Measurements from ENCODE around the gene NEK6.

The NEK6 gene

DNA sequence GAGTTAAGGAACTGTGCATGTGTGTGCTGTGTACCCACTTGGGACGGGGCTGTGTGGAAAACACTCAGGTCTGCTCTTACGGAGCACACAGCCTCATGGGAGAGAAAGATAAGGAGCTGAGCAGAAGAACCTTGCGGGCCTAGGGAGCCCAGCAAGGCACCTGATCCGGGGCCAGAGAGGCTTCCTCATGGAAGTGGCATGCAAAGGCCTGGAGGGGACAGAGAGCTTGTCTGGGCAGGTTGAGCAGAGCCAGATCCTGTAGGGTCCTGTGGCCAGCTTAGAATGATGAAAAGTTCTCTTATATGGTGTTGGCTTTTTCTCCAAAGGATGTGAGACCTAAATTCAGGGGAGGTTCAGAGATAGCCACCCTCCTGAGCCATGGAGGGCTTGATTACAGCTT lies 45.2 kb downstream of the NEK6 start:
- H3K27me3 ChIP-seq (ENCODE audit: control insufficient read depth, low read length), result no peaks in the 10 kb centered on the region
- H3K79me2 ChIP-seq (ENCODE audit: control insufficient read depth, low read length), result no peaks in the 10 kb centered on the region

DNA sequence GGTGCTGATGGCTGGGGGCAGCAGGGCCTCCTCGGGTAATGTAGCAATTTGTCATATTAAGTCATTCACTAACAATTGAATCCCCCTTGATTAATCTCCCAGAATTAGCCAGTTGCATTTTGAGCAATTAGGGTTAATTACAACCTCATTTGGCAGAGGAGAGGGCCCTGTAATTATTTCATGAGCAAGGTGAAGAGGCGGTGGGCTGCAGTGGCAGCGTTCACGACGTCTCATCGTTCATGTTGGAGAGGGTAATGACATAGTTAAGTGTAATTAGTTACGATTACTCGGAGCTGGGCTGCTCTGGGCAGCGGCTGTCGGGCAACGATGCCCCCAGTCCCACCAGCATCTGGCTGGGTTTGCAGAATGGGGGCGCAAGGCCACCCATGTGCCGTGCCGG lies 46.0 kb downstream of the NEK6 start:
- TF ChIP-seq, protein P1, sequence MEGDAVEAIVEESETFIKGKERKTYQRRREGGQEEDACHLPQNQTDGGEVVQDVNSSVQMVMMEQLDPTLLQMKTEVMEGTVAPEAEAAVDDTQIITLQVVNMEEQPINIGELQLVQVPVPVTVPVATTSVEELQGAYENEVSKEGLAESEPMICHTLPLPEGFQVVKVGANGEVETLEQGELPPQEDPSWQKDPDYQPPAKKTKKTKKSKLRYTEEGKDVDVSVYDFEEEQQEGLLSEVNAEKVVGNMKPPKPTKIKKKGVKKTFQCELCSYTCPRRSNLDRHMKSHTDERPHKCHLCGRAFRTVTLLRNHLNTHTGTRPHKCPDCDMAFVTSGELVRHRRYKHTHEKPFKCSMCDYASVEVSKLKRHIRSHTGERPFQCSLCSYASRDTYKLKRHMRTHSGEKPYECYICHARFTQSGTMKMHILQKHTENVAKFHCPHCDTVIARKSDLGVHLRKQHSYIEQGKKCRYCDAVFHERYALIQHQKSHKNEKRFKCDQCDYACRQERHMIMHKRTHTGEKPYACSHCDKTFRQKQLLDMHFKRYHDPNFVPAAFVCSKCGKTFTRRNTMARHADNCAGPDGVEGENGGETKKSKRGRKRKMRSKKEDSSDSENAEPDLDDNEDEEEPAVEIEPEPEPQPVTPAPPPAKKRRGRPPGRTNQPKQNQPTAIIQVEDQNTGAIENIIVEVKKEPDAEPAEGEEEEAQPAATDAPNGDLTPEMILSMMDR (IDR thresholded peaks at IDR 0.05; ENCODE audit: low read depth, low read length, poor library complexity, severe bottlenecking), result no peak
- Histone ChIP-seq H3K27ac (ENCODE audit: low read depth, low read length) (no peak overlapping the region), H3K9me2 (replicated peaks; ENCODE audit: control insufficient read depth, low read length) (no peaks in the 10 kb centered on the region), H3K4me1 (ENCODE audit: control insufficient read depth, low read length) (peaks cover 8% of the 10 kb centered on the region), H3F3A (ENCODE audit: control insufficient read depth, insufficient read depth) (no peaks in the 10 kb centered on the region), H3K9me3 (ENCODE audit: control insufficient read depth, insufficient read depth, low read length) (no peaks in the 10 kb centered on the region), H4K20me1 (ENCODE audit: control insufficient read depth, insufficient read depth, low read depth, low read length) (no peaks in the 10 kb centered on the region), H3K27me3 (ENCODE audit: control insufficient read depth, low read length) (no peaks in the 10 kb centered on the region), H3K36me3 (ENCODE audit: control insufficient read depth, low read length) (no peaks in the 10 kb centered on the region), H3K79me2 (ENCODE audit: control insufficient read depth, low read length) (no peaks in the 10 kb centered on the region), H3K4me2 (ENCODE audit: low read length) (no peak overlapping the region), H3K4me3 (ENCODE audit: low read length) (no peak overlapping the region)

More for the DNA sequence above, 45.2 kb downstream of the NEK6 start:
- no peak overlapping the region for H3K4me2 ChIP-seq (ENCODE audit: low read length)
- H3F3A ChIP-seq (ENCODE audit: control insufficient read depth, insufficient read depth), result no peaks in the 10 kb centered on the region
- H4K20me1 ChIP-seq (ENCODE audit: control insufficient read depth, insufficient read depth, low read depth, low read length), result no peaks in the 10 kb centered on the region
- no peak overlapping the region for H3K27ac ChIP-seq (ENCODE audit: low read depth, low read length)
- H3K9me3 ChIP-seq (ENCODE audit: control insufficient read depth, insufficient read depth, low read length), result no peaks in the 10 kb centered on the region
- no peak for TF ChIP-seq EZH2phosphoT487 (IDR thresholded peaks at IDR 0.05; ENCODE audit: borderline replicate concordance, low read length)
- TF ChIP-seq, protein P1 (IDR thresholded peaks at IDR 0.05; ENCODE audit: low read depth, low read length, poor library complexity, severe bottlenecking), result no peak
- no peaks in the 10 kb centered on the region for H3K36me3 ChIP-seq (ENCODE audit: control insufficient read depth, low read length)
- peaks cover 8% of the 10 kb centered on the region for H3K4me1 ChIP-seq (ENCODE audit: control insufficient read depth, low read length)
- H3K4me3 ChIP-seq (ENCODE audit: low read length), result no peak overlapping the region
- H3K9me2 ChIP-seq (replicated peaks; ENCODE audit: control insufficient read depth, low read length), result no peaks in the 10 kb centered on the region

DNA sequence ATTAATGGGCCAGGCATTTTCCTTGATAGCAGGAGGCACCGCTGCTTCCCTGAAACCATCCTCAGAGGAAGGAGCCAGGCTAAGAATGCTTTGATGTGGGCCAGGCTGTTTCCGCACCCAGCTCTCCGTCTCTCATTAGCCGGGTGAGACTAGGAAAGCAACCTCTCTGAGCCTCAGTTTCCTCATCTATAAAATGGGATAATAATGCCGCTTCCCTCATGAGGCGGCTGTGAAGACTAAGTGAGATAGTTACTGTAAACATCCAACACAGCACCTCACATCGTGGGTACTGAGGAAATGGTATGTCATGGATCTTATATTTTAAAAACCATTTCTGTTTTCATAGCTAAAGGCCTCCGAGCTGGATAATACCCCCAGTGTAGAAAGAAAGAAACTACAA lies 46.5 kb downstream of the NEK6 start:
- Histone ChIP-seq H3K36me3 (ENCODE audit: control insufficient read depth, low read length) (no peaks in the 10 kb centered on the region), H3K27ac (ENCODE audit: low read depth, low read length) (no peak overlapping the region), H3K9me3 (ENCODE audit: control insufficient read depth, insufficient read depth, low read length) (no peaks in the 10 kb centered on the region), H3K27me3 (ENCODE audit: control insufficient read depth, low read length) (no peaks in the 10 kb centered on the region), H3K9me2 (replicated peaks; ENCODE audit: control insufficient read depth, low read length) (no peaks in the 10 kb centered on the region), H3K4me3 (ENCODE audit: low read length) (no peak overlapping the region), H3K79me2 (ENCODE audit: control insufficient read depth, low read length) (no peaks in the 10 kb centered on the region), H3F3A (ENCODE audit: control insufficient read depth, insufficient read depth) (no peaks in the 10 kb centered on the region), H3K4me1 (ENCODE audit: control insufficient read depth, low read length) (peaks cover 8% of the 10 kb centered on the region), H3K4me2 (ENCODE audit: low read length) (no peak overlapping the region), H4K20me1 (ENCODE audit: control insufficient read depth, insufficient read depth, low read depth, low read length) (no peaks in the 10 kb centered on the region)
- no peak for TF ChIP-seq EZH2phosphoT487 (IDR thresholded peaks at IDR 0.05; ENCODE audit: borderline replicate concordance, low read length)
- TF ChIP-seq, protein P1 (IDR thresholded peaks at IDR 0.05; ENCODE audit: low read depth, low read length, poor library complexity, severe bottlenecking), result no peak
